IMR-90 (cell line): Measurements from ENCODE around the gene SLC28A2. TPM values are rescaled to one million over a fixed set of nuclear protein-coding genes. Genes with fewer than 3 reads are reported as not detected.

Experiments used
- ATAC-seq: fragments of 200-7000 bp; cut with Tn5 transposase; 2 replicates; pipeline ENCODE4 v1.9.1; 2020; ENCODE audit warnings: low read depth, mild to moderate bottlenecking, moderate library complexity
- BruUV-seq: library from RNA; stranded (reverse); fragments of 400-500 nt; replicated peaks from 2 replicates; lab custom pipeline; 2021; lab: Mats Ljungman, UMichigan
- CTCF ChIA-PET: fragments of 300-600 bp; formaldehyde crosslinking; extraction: SDS; loops from one replicate; lab custom pipeline; 2021; ENCODE audit warnings: antibody characterized with exemption; lab: Yijun Ruan, JAX
- POLR2A ChIA-PET: fragments of 300-600 bp; sonication (Branson Sonifier 250); formaldehyde crosslinking; loops from one replicate; lab custom pipeline; 2022; ENCODE audit warnings: antibody characterized with exemption; ENCODE audit not compliant: unreplicated experiment; lab: Charles Lee
- DNase-seq: peaks from one replicate; pipeline ENCODE4 v3.0.0; 2013
- H2AFZ ChIP-seq: replicated peaks from 2 replicates; pipeline ENCODE3; 2013; ENCODE audit warnings: low read length, mild to moderate bottlenecking; ENCODE audit not compliant: poor library complexity
- H2AK5ac ChIP-seq: 2 replicates; pipeline ENCODE4 v1.6.1; 2013; ENCODE audit warnings: low read depth, low read length, inconsistent platforms
- H2AK9ac ChIP-seq: replicated peaks from 2 replicates; pipeline ENCODE3; 2013; ENCODE audit warnings: mild to moderate bottlenecking, low read depth, low read length, moderate library complexity; ENCODE audit not compliant: poor library complexity
- H2BK120ac ChIP-seq: 2 replicates; pipeline ENCODE4 v1.6.1; 2013; ENCODE audit warnings: low read depth, low read length, inconsistent platforms
- H2BK15ac ChIP-seq: 3 replicates; pipeline ENCODE4 v1.6.1; 2013; ENCODE audit warnings: low read depth, low read length, inconsistent platforms
- H2BK20ac ChIP-seq: 2 replicates; pipeline ENCODE4 v1.6.1; 2013; ENCODE audit warnings: low read depth, mild to moderate bottlenecking, inconsistent platforms, low read length, moderate library complexity
- H2BK5ac ChIP-seq: 2 replicates; pipeline ENCODE4 v1.6.1; 2013; ENCODE audit warnings: mild to moderate bottlenecking, low read depth, low read length, inconsistent platforms; ENCODE audit not compliant: poor library complexity, severe bottlenecking
- H3K14ac ChIP-seq: replicated peaks from 2 replicates; pipeline ENCODE4 v1.6.1; 2013; ENCODE audit warnings: low read depth, low read length, inconsistent platforms
- H3K18ac ChIP-seq: 2 replicates; pipeline ENCODE4 v1.6.1; 2013; ENCODE audit warnings: low read depth, low read length, control low read depth
- H3K23ac ChIP-seq: 2 replicates; pipeline ENCODE4 v1.6.1; 2013; ENCODE audit warnings: low read depth, low read length, inconsistent platforms
- H3K27ac ChIP-seq: 2 replicates; pipeline ENCODE4 v1.5.1; 2013; ENCODE audit warnings: mild to moderate bottlenecking, control low read depth, low read length; ENCODE audit not compliant: insufficient read depth
- H3K27me3 ChIP-seq: 2 replicates; pipeline ENCODE4 v1.6.1; 2013; ENCODE audit warnings: low read length; ENCODE audit not compliant: control insufficient read depth, insufficient read depth
- H3K36me3 ChIP-seq: 2 replicates; pipeline ENCODE4 v1.6.1; 2013; ENCODE audit warnings: low read length, mixed read lengths; ENCODE audit not compliant: control insufficient read depth, insufficient read depth
- H3K4ac ChIP-seq: 2 replicates; pipeline ENCODE4 v1.6.1; 2013; ENCODE audit warnings: low read depth, low read length, inconsistent platforms
- H3K4me1 ChIP-seq: 2 replicates; pipeline ENCODE4 v1.6.1; 2013; ENCODE audit warnings: low read length, mixed read lengths; ENCODE audit not compliant: control insufficient read depth, insufficient read depth
- H3K4me2 ChIP-seq: 2 replicates; pipeline ENCODE4 v1.6.1; 2013; ENCODE audit warnings: low read depth, mild to moderate bottlenecking, control low read depth, low read length, moderate library complexity
- H3K4me3 ChIP-seq: 2 replicates; pipeline ENCODE4 v1.5.1; 2013; ENCODE audit warnings: low read depth, mild to moderate bottlenecking, control low read depth, low read length, moderate library complexity; ENCODE audit not compliant: insufficient read depth
- H3K56ac ChIP-seq: 2 replicates; pipeline ENCODE4 v1.6.1; 2013; ENCODE audit warnings: low read length, inconsistent platforms; ENCODE audit not compliant: insufficient read depth; ENCODE audit errors: extremely low read depth
- H3K79me1 ChIP-seq, 2 experiments: 2 replicates each; pipeline ENCODE4 v1.6.1; 2013; ENCODE audit warnings: low read length in 2 of 2, inconsistent platforms in 1 of 2, low read depth in 1 of 2
- H3K9ac ChIP-seq: 2 replicates; pipeline ENCODE4 v1.6.1; 2013; ENCODE audit warnings: low read depth, low read length, control low read depth
- H3K9me1 ChIP-seq: 2 replicates; pipeline ENCODE4 v1.6.1; 2013; ENCODE audit warnings: low read length, inconsistent platforms; ENCODE audit not compliant: insufficient read depth
- H3K9me3 ChIP-seq: 2 replicates; pipeline ENCODE4 v1.6.1; 2013; ENCODE audit warnings: low read length; ENCODE audit not compliant: control insufficient read depth, insufficient read depth
- H4K20me1 ChIP-seq: 2 replicates; pipeline ENCODE4 v1.6.1; 2013; ENCODE audit warnings: low read length, inconsistent platforms; ENCODE audit not compliant: insufficient read depth
- H4K5ac ChIP-seq: 2 replicates; pipeline ENCODE4 v1.6.1; 2013; ENCODE audit warnings: mild to moderate bottlenecking, low read depth, low read length, control low read depth
- H4K8ac ChIP-seq, 2 experiments: 2 replicates each; pipeline ENCODE4 v1.6.1; 2013; ENCODE audit warnings: low read depth in 2 of 2, low read length in 2 of 2, control low read depth in 1 of 2, inconsistent platforms in 1 of 2
- H4K91ac ChIP-seq: 2 replicates; pipeline ENCODE4 v1.6.1; 2013; ENCODE audit warnings: low read depth, low read length, inconsistent platforms; ENCODE audit not compliant: insufficient read depth
- BHLHE40 ChIP-seq: fragments of 150-350 bp; IDR thresholded peaks from 2 replicates; pipeline ENCODE4 v1.6.1; 2016; ENCODE audit warnings: mild to moderate bottlenecking, low read depth, low read length
- CEBPB ChIP-seq: IDR thresholded peaks from 2 replicates; pipeline ENCODE4 v1.6.1; 2012; ENCODE audit warnings: low read depth, low read length, improper control_type of control experiment
- CHD1 ChIP-seq: IDR thresholded peaks from 2 replicates; pipeline ENCODE4 v1.6.1; 2012; ENCODE audit warnings: low read depth, low read length, improper control_type of control experiment
- ELK1 ChIP-seq: fragments of 150-350 bp; IDR thresholded peaks from 2 replicates; pipeline ENCODE4 v1.6.1; 2016; ENCODE audit warnings: low read depth, mild to moderate bottlenecking, low read length, moderate library complexity, borderline replicate concordance
- FOS ChIP-seq: fragments of 150-350 bp; IDR thresholded peaks from 2 replicates; pipeline ENCODE4 v1.6.1; 2016; ENCODE audit warnings: low read depth, low read length
- MAFK ChIP-seq: IDR thresholded peaks from 2 replicates; pipeline ENCODE4 v1.6.1; 2012; ENCODE audit warnings: low read depth, low read length, improper control_type of control experiment
- MAZ ChIP-seq: IDR thresholded peaks from 2 replicates; pipeline ENCODE4 v1.6.1; 2012; ENCODE audit warnings: low read depth, mild to moderate bottlenecking, low read length, improper control_type of control experiment, moderate library complexity, borderline replicate concordance
- MXI1 ChIP-seq: IDR thresholded peaks from 2 replicates; pipeline ENCODE4 v1.6.1; 2012; ENCODE audit warnings: low read depth, mild to moderate bottlenecking, low read length, moderate library complexity, borderline replicate concordance
- NFE2L2 ChIP-seq: fragments of 150-350 bp; IDR thresholded peaks from 2 replicates; pipeline ENCODE4 v1.6.1; 2016; ENCODE audit warnings: low read depth, mild to moderate bottlenecking, low read length
- POLR2A ChIP-seq: IDR thresholded peaks from 2 replicates; pipeline ENCODE4 v1.6.1; 2012; ENCODE audit warnings: mild to moderate bottlenecking, low read depth, low read length
- RAD21 ChIP-seq: IDR thresholded peaks from 2 replicates; pipeline ENCODE4 v1.6.1; 2012; ENCODE audit warnings: low read length, improper control_type of control experiment
- RFX5 ChIP-seq: IDR thresholded peaks from 2 replicates; pipeline ENCODE4 v1.8.0; 2012; ENCODE audit warnings: low read depth, mild to moderate bottlenecking, low read length, moderate library complexity
- SMC3 ChIP-seq: fragments of 150-350 bp; IDR thresholded peaks from 2 replicates; pipeline ENCODE4 v1.6.1; 2016; ENCODE audit warnings: low read depth, mild to moderate bottlenecking, antibody characterized with exemption, low read length, moderate library complexity
- WGBS, 2 experiments: methylation state at CpG; one replicate each; pipeline versions ENCODE4 v1.1.5 to v1.1.7; 2013; ENCODE audit warnings: missing lambda C conversion rate in 2 of 2; ENCODE audit not compliant: insufficient read length in 1 of 2; ENCODE audit errors: extremely low coverage in 2 of 2; 5-methylcytosine and 5-hydroxymethylcytosine counted together
- dilution Hi-C: fragments of 300-500 bp; cut with HindIII; formaldehyde crosslinking; loops from one replicate; pipeline ENCODE4 v1.14.3; 2018; ENCODE audit warnings: low sequenced_read_pairs; ENCODE audit not compliant: unreplicated experiment
- in situ Hi-C: fragments of 300-500 bp; cut with MboI; formaldehyde crosslinking; loops from 3 replicates; pipeline ENCODE4 v1.14.3; 2019; ENCODE audit warnings: low sequenced_read_pairs, inconsistent platforms, mixed read lengths
- intact Hi-C: fragments of 100-400 bp; cut with micrococcal nuclease; formaldehyde crosslinking; loops from 2 replicates; pipeline ENCODE4 v1.10.0; 2022
- polyA plus RNA-seq, 3 experiments: library from polyadenylated mRNA; depleted of rRNA; stranded (reverse); fragments of >200 nt; gene quantifications; 2 replicates each; pipeline ENCODE4 v1.2.3, GENCODE V29; 2012; ENCODE audit warnings: low replicate concordance in 1 of 3
- total RNA-seq: library from RNA; depleted of rRNA; stranded (reverse); fragments of >200 nt; gene quantifications from 2 replicates; pipeline ENCODE4 v1.2.3, GENCODE V29; 2012
- TF ChIP-seq, protein P1 (sequence below): fragments of 150-350 bp; IDR thresholded peaks from 2 replicates; pipeline ENCODE4 v1.6.1; 2017; ENCODE audit warnings: mild to moderate bottlenecking, antibody characterized with exemption, low read length, low read depth
- TF ChIP-seq, protein P2 (sequence below): conservative IDR thresholded peaks from 2 replicates; pipeline ENCODE4 v1.5.1; 2012; ENCODE audit warnings: mild to moderate bottlenecking, low read depth, low read length, improper control_type of control experiment

The SLC28A2 gene
- total and polyA plus RNA-seq, 2 of the 4 experiments (the other 2 are of a cell fraction) = not detected

DNA sequence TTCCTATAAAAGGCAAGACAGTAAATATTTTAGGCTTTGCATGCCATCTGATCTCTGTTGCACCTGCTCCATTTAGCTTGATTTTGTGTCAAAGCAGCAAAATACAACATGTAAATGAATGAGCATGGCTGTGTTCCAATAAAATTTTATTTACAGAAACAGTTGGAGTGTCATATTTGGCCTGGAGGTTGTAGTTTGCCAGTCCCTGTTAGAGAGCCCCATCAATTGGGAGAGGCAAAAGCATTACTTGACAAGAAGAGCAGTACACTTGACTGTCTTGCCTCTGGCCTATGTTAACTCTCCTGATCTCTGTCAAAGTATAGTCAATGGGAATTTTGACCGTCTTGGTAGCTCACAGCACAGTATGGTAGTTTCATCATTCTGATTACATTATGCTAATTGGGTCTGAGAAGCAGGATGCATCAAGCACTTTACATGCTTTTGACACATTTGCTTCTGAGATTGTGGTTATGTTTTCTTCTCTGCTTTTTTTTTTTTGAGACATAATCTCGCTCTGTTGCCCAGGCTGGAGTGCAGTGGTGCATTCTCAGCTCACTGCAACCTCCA is 35.4 kb downstream of the SLC28A2 start:
- in situ Hi-C loops (no loop called here), dilution Hi-C loops (no loop called here), intact Hi-C loops (no loop called here)
- Histone ChIP-seq H2BK120ac (no peak overlapping the region), H3K9me1 (no peaks in the 10 kb centered on the region), H2BK15ac (no peak overlapping the region), H2BK5ac (no peak overlapping the region), H3K4me2 (no peak overlapping the region), H3K14ac (no peak overlapping the region), H4K5ac (no peak overlapping the region), H3K9me3 (no peaks in the 10 kb centered on the region), H3K36me3 (no peaks in the 10 kb centered on the region), H2BK20ac (no peak overlapping the region), H3K27ac (no peak overlapping the region), H2AK5ac (no peak overlapping the region), H3K4ac (no peak overlapping the region), H2AK9ac (no peak overlapping the region), H3K79me1 (no peaks in the 10 kb centered on the region), H3K56ac (no peak overlapping the region), H3K18ac (no peak overlapping the region), H4K91ac (no peak overlapping the region), H4K8ac (no peak overlapping the region), H3K4me1 (no peaks in the 10 kb centered on the region), H3K9ac (no peak overlapping the region), H4K20me1 (no peaks in the 10 kb centered on the region), H3K23ac (no peak overlapping the region), H3K4me3 (no peak overlapping the region), H2AFZ (no peak overlapping the region), H3K27me3 (peaks cover 2% of the 10 kb centered on the region; the same call in 1 of the 2 replicates)
- WGBS, 2 experiments = no CpG with 5 or more reads among the region's 2 CpGs
- BruUV-seq = no TSS peak
- CTCF ChIA-PET = no interaction called here
- no peak for TF ChIP-seq SMC3
- no peak for TF ChIP-seq NFE2L2
- no peak for TF ChIP-seq CEBPB
- no peak for TF ChIP-seq FOS
- TF ChIP-seq, protein P1, sequence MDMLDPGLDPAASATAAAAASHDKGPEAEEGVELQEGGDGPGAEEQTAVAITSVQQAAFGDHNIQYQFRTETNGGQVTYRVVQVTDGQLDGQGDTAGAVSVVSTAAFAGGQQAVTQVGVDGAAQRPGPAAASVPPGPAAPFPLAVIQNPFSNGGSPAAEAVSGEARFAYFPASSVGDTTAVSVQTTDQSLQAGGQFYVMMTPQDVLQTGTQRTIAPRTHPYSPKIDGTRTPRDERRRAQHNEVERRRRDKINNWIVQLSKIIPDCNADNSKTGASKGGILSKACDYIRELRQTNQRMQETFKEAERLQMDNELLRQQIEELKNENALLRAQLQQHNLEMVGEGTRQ = no peak
- TF ChIP-seq, protein P2, sequence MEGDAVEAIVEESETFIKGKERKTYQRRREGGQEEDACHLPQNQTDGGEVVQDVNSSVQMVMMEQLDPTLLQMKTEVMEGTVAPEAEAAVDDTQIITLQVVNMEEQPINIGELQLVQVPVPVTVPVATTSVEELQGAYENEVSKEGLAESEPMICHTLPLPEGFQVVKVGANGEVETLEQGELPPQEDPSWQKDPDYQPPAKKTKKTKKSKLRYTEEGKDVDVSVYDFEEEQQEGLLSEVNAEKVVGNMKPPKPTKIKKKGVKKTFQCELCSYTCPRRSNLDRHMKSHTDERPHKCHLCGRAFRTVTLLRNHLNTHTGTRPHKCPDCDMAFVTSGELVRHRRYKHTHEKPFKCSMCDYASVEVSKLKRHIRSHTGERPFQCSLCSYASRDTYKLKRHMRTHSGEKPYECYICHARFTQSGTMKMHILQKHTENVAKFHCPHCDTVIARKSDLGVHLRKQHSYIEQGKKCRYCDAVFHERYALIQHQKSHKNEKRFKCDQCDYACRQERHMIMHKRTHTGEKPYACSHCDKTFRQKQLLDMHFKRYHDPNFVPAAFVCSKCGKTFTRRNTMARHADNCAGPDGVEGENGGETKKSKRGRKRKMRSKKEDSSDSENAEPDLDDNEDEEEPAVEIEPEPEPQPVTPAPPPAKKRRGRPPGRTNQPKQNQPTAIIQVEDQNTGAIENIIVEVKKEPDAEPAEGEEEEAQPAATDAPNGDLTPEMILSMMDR = no peak
- no peak for TF ChIP-seq RAD21
- no peak for TF ChIP-seq CHD1
- no peak for TF ChIP-seq MXI1
- TF ChIP-seq MAZ = no peak
- no peak for TF ChIP-seq RFX5
- TF ChIP-seq MAFK = no peak
- TF ChIP-seq ELK1 = no peak
- no peak for TF ChIP-seq BHLHE40
- no peak for TF ChIP-seq POLR2A
- POLR2A ChIA-PET = no interaction called here
- DNase-seq (no peak), ATAC-seq (no peak)
